HG03064 (cell line): ENCODE data around the gene GNPTG.
"Not testable (repeated sequence)": the region's sequence is repeated elsewhere in the genome, so short reads cannot be mapped to it uniquely, and the experiment has no call there.

Source experiments
- ATAC-seq: cut with Tn5 transposase; IDR thresholded peaks from one replicate; pipeline ENCODE4 v1.9.1; 2021; ENCODE audit warnings: low read depth; ENCODE audit not compliant: unreplicated experiment

GNPTG gene

DNA sequence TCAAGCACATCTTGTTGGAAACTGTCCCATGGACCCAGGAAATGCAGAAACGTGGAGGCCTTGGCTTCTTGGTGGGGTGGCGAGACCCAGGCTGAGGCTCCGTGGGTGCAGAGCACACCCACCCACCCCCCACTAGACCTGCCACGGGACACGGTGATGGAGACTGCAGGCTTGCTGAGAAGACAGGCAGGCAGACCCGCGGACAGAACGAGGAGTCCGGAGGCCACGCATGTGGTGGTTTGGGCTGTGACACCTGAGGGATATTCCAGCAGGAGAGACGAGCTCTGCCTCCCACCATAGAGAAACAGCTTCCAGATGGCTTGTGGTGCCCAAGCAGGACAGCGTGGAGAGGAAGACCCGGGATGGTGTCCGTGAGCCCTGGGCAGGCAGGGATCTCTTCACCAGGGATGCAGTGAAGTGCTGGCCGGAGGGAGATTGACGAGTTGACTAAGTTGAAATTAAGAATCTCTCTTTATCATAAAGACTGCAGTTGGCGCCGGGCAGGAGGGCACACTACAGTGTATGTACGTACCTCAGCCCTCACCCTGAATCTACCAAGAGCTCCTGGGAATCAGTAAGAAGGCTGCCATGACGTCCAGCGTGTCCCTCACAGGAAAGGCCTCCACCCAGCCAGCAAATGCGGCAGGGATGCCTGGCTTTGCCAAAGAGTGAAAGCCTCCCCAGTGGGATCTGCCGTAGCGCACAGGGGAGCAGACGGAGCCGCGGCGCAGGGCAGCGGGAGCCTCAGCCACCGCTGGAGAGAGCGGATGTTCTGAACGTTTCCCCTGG lies 34.1 kb upstream of the GNPTG start:
- ATAC-seq: no peak

DNA sequence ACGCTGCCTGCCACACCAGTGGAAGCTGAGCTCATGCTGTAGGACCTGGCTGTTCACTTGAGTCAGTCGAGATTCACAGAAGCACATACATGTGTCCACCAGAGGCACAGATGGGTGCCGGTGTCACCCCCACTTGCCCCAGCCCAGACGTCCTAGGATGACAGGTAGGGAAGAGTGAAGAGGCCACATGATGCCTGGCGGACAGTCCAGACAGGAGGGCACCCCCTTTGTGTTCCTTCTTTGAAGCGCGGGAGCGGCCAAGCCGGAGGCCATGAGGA lies 33.5 kb upstream of the GNPTG start:
- no peak for ATAC-seq

DNA sequence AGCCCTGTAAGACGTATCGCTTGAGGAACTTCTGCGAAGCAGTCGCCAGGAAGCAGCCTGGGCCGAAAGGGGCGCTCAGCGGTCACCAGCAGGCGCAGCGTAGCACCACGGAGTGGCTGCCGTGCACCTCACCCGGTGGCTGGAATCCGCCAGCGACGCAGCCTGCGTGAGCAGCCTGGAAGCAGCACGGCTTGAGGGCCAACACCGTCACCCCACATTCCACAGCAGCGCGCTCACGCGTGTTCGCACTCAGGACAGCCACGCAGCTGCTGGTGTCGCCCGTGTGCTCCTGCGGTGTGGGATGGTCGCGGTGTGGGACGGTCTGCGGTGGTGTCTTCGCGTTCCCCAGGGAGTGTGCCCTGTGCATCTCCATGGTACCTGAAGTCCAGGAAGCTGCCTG lies 32.7 kb upstream of the GNPTG start:
- ATAC-seq: no peak

GRCh38 chr16:1320097-1320496 lies 31.6 kb upstream of the GNPTG start:
- no peak for ATAC-seq

DNA sequence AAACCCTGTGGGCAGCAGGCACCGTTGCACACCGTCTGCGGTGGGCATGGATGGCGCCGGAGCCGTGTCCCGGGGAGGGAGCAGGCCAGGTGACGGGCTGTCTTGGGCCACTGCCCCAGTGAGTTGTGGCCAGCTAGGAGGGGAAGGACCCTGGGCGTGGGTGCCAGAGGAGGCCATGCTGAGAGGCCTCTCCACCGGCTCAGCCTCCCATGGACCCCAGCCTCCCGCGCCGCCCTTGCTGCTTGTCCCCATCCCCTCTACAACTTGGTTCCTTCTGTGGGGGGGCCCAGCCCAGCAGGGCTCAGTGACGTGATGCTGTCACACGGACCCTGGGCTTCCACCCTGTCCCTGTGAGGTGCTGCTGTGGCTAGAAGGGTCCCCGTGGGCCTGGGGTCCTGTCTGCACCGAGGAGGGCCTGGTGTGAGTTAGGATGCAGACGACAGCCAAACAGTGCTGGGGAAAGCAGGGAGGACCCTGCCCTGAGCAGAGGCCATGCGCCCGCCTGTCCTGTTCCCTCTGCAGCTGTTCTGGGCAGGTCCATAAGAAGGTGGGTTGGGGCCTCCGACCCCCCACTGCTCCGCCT lies 31.0 kb upstream of the GNPTG start:
- ATAC-seq: no peak

DNA sequence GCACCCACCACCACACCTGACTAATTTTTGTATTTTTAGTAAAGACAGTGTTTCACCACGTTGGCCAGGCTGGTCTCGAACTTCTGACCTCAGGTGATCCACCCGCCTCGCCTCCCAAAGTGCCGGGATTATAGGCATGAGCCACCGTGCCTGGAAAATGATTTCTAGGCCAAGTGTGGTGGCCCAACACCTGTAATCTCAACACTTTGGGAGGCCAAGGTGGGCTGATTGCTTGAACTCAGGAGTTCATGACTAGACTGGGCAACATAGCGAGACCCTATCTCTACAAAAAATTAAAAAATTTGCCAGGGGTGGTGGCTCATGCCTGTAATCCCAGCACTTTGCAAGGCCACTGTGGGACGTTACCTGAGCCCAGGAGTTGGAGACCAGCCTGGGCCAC lies 29.3 kb upstream of the GNPTG start:
- no peak for ATAC-seq

- ATAC-seq: no peak
These were observed 28.2 kb upstream of the GNPTG start for GRCh38 chr16:1323296-1324239.

- ATAC-seq: no peak
These were observed 27.4 kb upstream of the GNPTG start for GRCh38 chr16:1324286-1324826.

- no peak for ATAC-seq
These were observed 26.5 kb upstream of the GNPTG start for GRCh38 chr16:1325261-1325660.

GRCh38 chr16:1325673-1326371 lies 25.9 kb upstream of the GNPTG start:
- ATAC-seq: no peak

DNA sequence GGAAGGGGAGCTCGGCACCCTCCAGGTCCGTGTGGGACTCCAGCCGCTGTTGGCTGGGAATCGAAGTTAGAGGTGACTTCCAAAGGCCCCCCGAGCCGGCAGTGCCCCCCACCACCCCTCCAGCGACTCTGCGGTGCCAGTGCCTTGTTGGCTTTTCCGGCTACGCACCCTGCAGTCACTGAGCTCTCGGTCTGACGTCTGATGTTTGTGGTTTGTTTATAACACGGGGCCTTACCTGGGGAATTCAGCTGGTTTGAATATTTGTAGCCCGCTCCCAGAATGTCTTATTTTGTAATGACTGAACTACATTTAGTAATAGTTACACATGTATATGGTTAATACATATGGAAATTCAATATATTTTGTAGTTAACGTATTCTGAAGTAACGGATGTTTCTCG lies 25.3 kb upstream of the GNPTG start:
- ATAC-seq: no peak

- no peak for ATAC-seq
These were observed 24.6 kb upstream of the GNPTG start for GRCh38 chr16:1326946-1327618.

GRCh38 chr16:1327619-1327947 lies 24.1 kb upstream of the GNPTG start:
- no peak for ATAC-seq

DNA sequence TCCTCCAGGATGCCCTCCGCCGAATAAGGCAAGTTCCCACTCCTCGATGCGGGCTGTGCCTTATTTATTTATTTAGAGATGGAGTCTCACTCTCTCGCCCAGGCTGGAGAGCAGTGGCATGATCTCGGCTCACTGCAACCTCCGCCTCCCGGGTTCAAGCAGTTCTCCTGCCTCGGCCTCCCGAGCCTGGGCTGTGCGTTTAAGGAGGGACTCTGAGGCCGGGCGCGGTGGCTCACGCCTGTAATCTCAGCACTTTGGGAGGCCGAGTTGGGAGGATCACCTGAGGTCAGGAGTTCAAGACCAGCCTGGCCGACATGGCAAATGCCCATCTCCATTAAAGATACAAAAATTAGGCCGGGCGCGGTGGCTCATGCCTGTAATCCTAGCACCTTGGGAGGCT lies 23.6 kb upstream of the GNPTG start:
- not testable (repeated sequence) for ATAC-seq

GRCh38 chr16:1328961-1329360 lies 22.8 kb upstream of the GNPTG start:
- not testable (repeated sequence) for ATAC-seq

DNA sequence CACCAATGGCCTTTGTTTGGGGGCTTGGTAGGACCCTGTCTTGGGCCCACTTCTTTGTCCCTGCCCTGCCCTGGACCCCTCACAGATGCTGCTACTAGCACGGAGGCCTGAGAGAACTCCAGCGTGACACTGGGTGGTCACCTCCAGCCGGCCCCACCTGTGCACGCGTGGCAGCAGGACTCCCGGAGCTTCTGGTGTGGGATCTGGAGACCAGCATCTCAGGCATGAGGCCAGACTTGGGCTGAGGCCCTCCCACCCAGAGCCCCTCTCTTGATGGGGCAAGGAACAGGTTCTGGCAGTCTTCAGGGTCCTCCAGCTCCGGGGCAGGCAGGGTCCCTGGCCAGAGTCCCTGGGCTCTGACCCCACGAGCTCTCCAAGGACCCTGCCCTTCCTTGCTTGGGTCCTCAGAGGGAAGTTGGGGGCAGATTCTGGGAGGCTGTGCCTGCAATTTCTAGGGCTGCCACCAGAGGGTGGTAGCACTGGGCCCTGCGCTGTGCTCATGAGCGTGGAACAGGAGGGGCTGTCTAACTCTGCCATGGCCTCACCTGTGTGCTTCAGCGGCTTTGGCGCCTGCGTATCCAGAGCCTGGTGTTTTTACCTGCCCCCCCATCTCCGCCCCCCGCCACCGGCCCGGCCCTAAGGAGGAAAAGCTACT lies 21.3 kb upstream of the GNPTG start:
- no peak for ATAC-seq

DNA sequence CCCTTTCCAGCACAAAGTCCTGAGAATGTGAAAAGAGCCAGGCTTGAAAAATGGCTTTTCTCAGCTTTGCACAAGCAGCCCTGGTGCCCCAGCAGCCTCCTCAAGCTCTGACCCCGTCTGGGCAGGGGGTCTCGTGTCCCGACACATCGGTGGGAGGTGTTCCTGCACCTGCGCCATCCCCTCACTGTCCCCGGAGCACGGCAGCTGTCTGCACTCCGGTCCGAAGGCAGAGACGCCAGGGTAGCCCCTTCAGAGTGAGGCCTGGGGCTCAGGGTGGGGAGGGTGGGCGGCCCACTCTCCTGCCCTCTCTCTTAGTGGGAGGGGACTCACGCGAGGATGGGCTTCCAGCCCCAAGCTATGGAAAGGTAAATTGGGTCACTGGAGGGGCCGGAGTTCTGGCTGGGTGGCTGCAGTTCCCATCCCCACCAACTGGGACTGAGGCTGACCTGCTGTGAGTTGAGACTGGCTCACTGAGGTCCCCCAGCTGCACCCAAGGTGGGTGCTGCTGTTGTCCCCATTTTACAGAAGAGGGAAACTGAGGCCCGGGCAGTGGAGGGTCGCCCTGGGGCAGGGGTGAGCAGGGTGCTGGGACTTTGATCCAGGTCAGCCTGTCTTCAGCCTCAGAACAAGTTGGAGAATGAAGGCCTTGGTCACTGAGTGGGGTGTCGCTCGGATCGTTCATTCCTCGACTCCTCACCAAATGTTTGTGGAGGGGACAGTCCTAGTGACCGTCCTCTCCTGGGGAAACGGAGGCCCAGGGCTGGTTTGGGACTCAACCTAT lies 20.6 kb upstream of the GNPTG start:
- ATAC-seq: no peak

DNA sequence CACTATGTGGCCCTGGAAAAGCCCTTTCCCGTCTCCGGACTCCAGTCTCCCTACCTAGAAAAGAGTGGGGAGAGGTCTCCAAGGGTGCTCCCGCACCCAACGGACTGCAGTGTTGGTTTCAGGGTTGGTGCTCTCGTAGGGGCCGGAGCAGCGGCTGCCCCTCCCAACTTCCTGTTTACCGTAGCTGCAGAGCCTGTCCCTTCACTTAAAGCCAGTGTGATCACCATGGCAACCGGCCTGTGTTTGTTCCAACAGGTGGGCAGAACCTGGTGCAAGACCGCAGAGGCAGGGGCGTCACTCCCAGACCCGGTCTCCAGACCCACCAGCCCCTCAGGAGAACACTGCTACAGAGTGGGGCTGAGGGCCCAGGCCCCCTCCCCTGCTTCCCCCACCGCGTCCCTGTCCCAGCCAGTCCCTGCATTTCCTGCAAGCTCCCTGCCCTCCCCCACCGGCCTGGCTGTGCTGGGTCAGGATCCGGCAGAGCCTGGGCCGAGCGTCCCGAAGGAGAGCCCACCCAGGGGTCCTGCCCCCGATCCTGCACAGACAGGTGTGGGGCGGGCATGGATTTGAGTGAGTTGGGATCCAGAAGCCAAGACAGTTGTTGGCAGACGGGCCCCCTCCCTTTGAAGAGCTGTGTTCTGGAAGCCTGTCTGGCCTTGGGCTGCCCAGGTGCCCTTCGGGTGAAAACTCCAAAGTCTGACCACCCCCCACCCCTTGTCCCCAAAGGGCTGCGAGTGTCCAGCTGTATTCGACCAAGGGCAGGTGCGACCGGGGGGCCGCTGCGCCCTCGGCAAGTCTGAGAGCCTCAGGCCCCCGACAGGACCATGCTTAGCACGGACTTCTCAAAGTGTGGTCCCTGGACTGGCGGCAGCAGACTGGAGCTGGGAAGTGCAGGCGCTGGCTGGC lies 19.8 kb upstream of the GNPTG start:
- no peak for ATAC-seq
